CD4-positive, alpha-beta T cell treated with Interleukin-4 for 4 hours (primary cell): ENCODE results near the gene CCDC141.

ENCODE experiments used
- DNase-seq: peaks from one replicate; pipeline ENCODE4 v3.0.0-alpha.2; 2020

CCDC141 gene

GRCh38 chr2:178860551-178860950 lies 189.4 kb downstream of the CCDC141 start:
- DNase-seq, result no peak

- no peak for DNase-seq
These were observed 190.2 kb downstream of the CCDC141 start for GRCh38 chr2:178859730-178860129.

- no peak for DNase-seq
These were observed 190.9 kb downstream of the CCDC141 start for GRCh38 chr2:178858896-178859625.

- DNase-seq, result no peak
These were observed 194.8 kb downstream of the CCDC141 start for GRCh38 chr2:178855151-178855550.

- DNase-seq, result no peak
These were observed 201.6 kb downstream of the CCDC141 start for GRCh38 chr2:178848335-178848734.

- DNase-seq, result no peak
These were observed 203.5 kb downstream of the CCDC141 start for GRCh38 chr2:178846458-178846802.

- no peak for DNase-seq
These were observed 204.1 kb downstream of the CCDC141 start for GRCh38 chr2:178845566-178846457.

GRCh38 chr2:178844701-178845100 lies 205.2 kb downstream of the CCDC141 start:
- no peak for DNase-seq

- DNase-seq, result no peak
These were observed 205.7 kb downstream of the CCDC141 start for GRCh38 chr2:178844269-178844668.

- no peak for DNase-seq
These were observed 206.2 kb downstream of the CCDC141 start for GRCh38 chr2:178843697-178844096.

- no peak for DNase-seq
These were observed 213.1 kb downstream of the CCDC141 start for GRCh38 chr2:178836807-178837206.

- no peak for DNase-seq
These were observed 215.9 kb downstream of the CCDC141 start for GRCh38 chr2:178834086-178834485.

GRCh38 chr2:178833382-178833781 lies 216.6 kb downstream of the CCDC141 start:
- no peak for DNase-seq

GRCh38 chr2:178830451-178830850 lies 219.5 kb downstream of the CCDC141 start:
- DNase-seq, result no peak

- no peak for DNase-seq
These were observed 220.0 kb downstream of the CCDC141 start for GRCh38 chr2:178829981-178830380.

GRCh38 chr2:178829299-178829960 lies 220.5 kb downstream of the CCDC141 start:
- no peak for DNase-seq

- no peak for DNase-seq
These were observed 221.5 kb downstream of the CCDC141 start for GRCh38 chr2:178828486-178828881.

- DNase-seq, result no peak
These were observed 222.0 kb downstream of the CCDC141 start for GRCh38 chr2:178827739-178828485.

GRCh38 chr2:178827111-178827510 lies 222.8 kb downstream of the CCDC141 start:
- no peak for DNase-seq

GRCh38 chr2:178825183-178825582 lies 224.8 kb downstream of the CCDC141 start:
- no peak for DNase-seq

- DNase-seq, result no peak
These were observed 225.8 kb downstream of the CCDC141 start for GRCh38 chr2:178824181-178824580.

GRCh38 chr2:178819992-178820391 lies 229.9 kb downstream of the CCDC141 start:
- no peak for DNase-seq
